HepG2 (cell line): ENCODE results near the gene ZNF223. TPM values are rescaled to one million over a fixed set of nuclear protein-coding genes. Genes with fewer than 3 reads are reported as not detected.

Experiments
- ARID4A ChIP-seq: sonication (generic); formaldehyde crosslinking; IDR thresholded peaks from 2 replicates; pipeline ENCODE4 v1.5.0; 2020; ENCODE audit warnings: mild to moderate bottlenecking, missing genetic modification reagents, borderline replicate concordance
- BHLHE40 ChIP-seq: IDR thresholded peaks from 2 replicates; pipeline ENCODE4 v1.6.1; 2011; ENCODE audit warnings: low read length, improper control_type of control experiment
- BORCS8-MEF2B ChIP-seq: sonication (generic); formaldehyde crosslinking; IDR thresholded peaks from 2 replicates; pipeline ENCODE4 v1.8.0; 2022; ENCODE audit warnings: mild to moderate bottlenecking, missing genetic modification reagents
- EHMT2 ChIP-seq: fragments of 200-600 bp; sonication (generic); IDR thresholded peaks from 2 replicates; pipeline ENCODE4 v1.7.0; 2017; ENCODE audit warnings: antibody characterized with exemption, low read depth, low read length, borderline replicate concordance
- FOXA1 ChIP-seq, 2 experiments: fragments of 450-650 bp in 1 of 2; sonication (generic) in 1 of 2; formaldehyde crosslinking in 1 of 2; IDR thresholded peaks; 2 replicates each; pipeline versions ENCODE4 v1.4.0 to v1.6.1; 2016 to 2020; ENCODE audit warnings: missing genetic modification reagents in 1 of 2
- FOXJ3 ChIP-seq: sonication (generic); formaldehyde crosslinking; IDR thresholded peaks from 2 replicates; pipeline ENCODE4 v1.4.0; 2020; ENCODE audit warnings: missing genetic modification reagents, mild to moderate bottlenecking, borderline replicate concordance
- GATAD1 ChIP-seq: IDR thresholded peaks from 2 replicates; pipeline ENCODE4 v1.6.1; 2016; ENCODE audit warnings: missing genetic modification reagents, missing compliant biosample characterization
- HCFC1 ChIP-seq: fragments of 150-350 bp; IDR thresholded peaks from 2 replicates; pipeline ENCODE4 v1.6.1; 2014; ENCODE audit warnings: low read depth, low read length
- MAZ ChIP-seq, 2 experiments: sonication (generic) in 1 of 2; formaldehyde crosslinking in 1 of 2; IDR thresholded peaks; 2 replicates each; pipeline versions ENCODE4 v1.5.0 to v1.6.1; 2012 to 2020; ENCODE audit warnings: low read depth in 2 of 2, mild to moderate bottlenecking in 2 of 2, borderline replicate concordance in 1 of 2, improper control_type of control experiment in 1 of 2, low read length in 1 of 2, missing genetic modification reagents in 1 of 2, moderate library complexity in 1 of 2
- PHF21A ChIP-seq: sonication (generic); formaldehyde crosslinking; IDR thresholded peaks from 2 replicates; pipeline ENCODE4 v1.5.0; 2020; ENCODE audit warnings: mild to moderate bottlenecking, missing genetic modification reagents
- POLR2G ChIP-seq: fragments of 200-400 bp; formaldehyde crosslinking; IDR thresholded peaks from 2 replicates; pipeline ENCODE4 v1.6.1; 2018; ENCODE audit warnings: mild to moderate bottlenecking, low read depth, low read length, moderate library complexity
- REL ChIP-seq: sonication (generic); formaldehyde crosslinking; conservative IDR thresholded peaks from 2 replicates; pipeline ENCODE4 v1.8.0; 2022; ENCODE audit warnings: mild to moderate bottlenecking, missing genetic modification reagents, moderate library complexity
- REST ChIP-seq, 2 experiments: IDR thresholded peaks; 2 replicates each; pipeline ENCODE4 v1.6.1; 2011 to 2012; ENCODE audit warnings: low read length in 2 of 2, borderline replicate concordance in 1 of 2, low read depth in 1 of 2, mild to moderate bottlenecking in 1 of 2, moderate library complexity in 1 of 2
- SRF ChIP-seq: IDR thresholded peaks from 2 replicates; pipeline ENCODE4 v1.6.1; 2011; ENCODE audit warnings: mild to moderate bottlenecking, low read depth, low read length, moderate library complexity
- ZMYM4 ChIP-seq: sonication (generic); formaldehyde crosslinking; IDR thresholded peaks from 2 replicates; pipeline ENCODE4 v1.8.1; 2023; ENCODE audit warnings: mild to moderate bottlenecking, missing genetic modification reagents
- ZNF577 ChIP-seq: sonication (generic); formaldehyde crosslinking; IDR thresholded peaks from 2 replicates; pipeline ENCODE4 v1.4.0; 2020; ENCODE audit warnings: mild to moderate bottlenecking, low read depth, missing genetic modification reagents, borderline replicate concordance
- ZSCAN25 ChIP-seq: sonication (generic); formaldehyde crosslinking; IDR thresholded peaks from 2 replicates; pipeline ENCODE4 v1.8.0; 2022; ENCODE audit warnings: mild to moderate bottlenecking, missing genetic modification reagents
- polyA plus RNA-seq, 8 experiments: library from polyadenylated mRNA; depleted of rRNA in 3 of 8; stranded (reverse) in 7 of 8; unstranded in 1 of 8; fragments of >200 nt; fragmentation: Illumina TruSeq in 4 of 8; extraction: Trizol in 4 of 8; gene quantifications; 2 replicates each; pipeline versions ENCODE4 v1.2.1 to v1.2.3, GENCODE V29; 2011 to 2016; ENCODE audit warnings: low read depth in 4 of 8, missing spikeins in 1 of 8, mixed read lengths in 1 of 8; ENCODE audit not compliant: insufficient read depth in 1 of 8
- total RNA-seq, 5 experiments: library from RNA; depleted of rRNA; stranded (reverse); fragments of >200 nt; fragmentation: Illumina TruSeq; extraction: Trizol; gene quantifications; 2 replicates each; pipeline ENCODE4 v1.2.3, GENCODE V29; 2016; ENCODE audit warnings: low read depth in 1 of 5
- TF ChIP-seq, protein P1 (sequence below): sonication (generic); formaldehyde crosslinking; IDR thresholded peaks from 2 replicates; pipeline ENCODE4 v1.5.1; 2020; ENCODE audit warnings: missing genetic modification reagents, mild to moderate bottlenecking, borderline replicate concordance

The ZNF223 gene
- total and polyA plus RNA-seq, 2 of the 13 experiments (the other 11 are each of a cell fraction or from before 2014, with no cell fraction given): 2.0 to 4.8 TPM

DNA sequence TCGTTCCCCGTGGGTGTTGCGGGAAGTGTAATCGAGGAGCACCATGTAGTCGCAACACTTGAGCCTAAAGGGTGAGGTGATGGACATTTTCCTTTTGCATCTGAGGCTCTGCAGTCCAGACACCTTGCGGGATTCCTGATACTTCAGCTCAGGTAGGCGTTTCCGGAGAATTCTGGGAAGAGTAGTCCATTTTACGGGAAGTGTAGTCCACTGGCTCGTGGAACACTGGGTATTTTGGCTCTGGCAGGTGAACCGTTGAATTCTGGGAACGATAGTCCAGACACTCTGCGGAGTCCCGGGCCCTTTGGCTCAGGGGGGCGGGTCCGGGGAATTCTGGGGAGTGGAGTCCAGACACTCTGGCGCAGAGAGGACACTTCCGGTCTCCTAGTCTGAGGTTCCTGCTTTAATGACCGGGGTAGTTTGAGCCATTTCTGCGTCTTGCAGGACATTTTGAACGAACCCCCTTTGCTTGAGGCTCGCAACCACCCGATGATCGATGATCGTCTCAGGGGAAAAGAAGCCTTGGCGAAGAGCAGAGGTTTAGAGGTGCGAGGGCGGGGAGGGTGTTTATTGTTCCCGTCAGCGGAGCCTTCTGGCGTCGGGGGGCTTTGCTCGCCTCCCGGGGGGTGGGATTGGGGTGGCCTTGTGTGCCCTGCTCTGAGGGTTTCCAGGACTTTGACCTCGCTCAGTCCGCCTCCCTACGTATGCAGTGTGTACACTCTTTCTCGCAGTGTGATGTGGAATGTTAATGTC is at the start of gene ZNF223 (continued):
- peak; percentile 81 for TF ChIP-seq POLR2G
- TF ChIP-seq, protein P1, sequence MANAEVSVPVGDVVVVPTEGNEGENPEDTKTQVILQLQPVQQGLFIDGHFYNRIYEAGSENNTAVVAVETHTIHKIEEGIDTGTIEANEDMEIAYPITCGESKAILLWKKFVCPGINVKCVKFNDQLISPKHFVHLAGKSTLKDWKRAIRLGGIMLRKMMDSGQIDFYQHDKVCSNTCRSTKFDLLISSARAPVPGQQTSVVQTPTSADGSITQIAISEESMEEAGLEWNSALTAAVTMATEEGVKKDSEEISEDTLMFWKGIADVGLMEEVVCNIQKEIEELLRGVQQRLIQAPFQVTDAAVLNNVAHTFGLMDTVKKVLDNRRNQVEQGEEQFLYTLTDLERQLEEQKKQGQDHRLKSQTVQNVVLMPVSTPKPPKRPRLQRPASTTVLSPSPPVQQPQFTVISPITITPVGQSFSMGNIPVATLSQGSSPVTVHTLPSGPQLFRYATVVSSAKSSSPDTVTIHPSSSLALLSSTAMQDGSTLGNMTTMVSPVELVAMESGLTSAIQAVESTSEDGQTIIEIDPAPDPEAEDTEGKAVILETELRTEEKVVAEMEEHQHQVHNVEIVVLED (CRISPR knock-in tag): peak; percentile 83; the same call in 1 of the 2 replicates
- TF ChIP-seq BORCS8-MEF2B (CRISPR knock-in tag): no peak
- no peak for TF ChIP-seq REST (IDR thresholded peaks at IDR 0.05; ENCODE audit: borderline replicate concordance in 1 of 2, low read depth in 1 of 2, low read length in 2 of 2)
- TF ChIP-seq ARID4A (CRISPR knock-in tag): peak; percentile 87; the same call in 1 of the 2 replicates
- no peak for TF ChIP-seq REL (CRISPR knock-in tag)
- TF ChIP-seq FOXJ3 (CRISPR knock-in tag): peak; percentile 26; the same call in 1 of the 2 replicates
- peak; percentile 61; the same call in 1 of the 2 replicates for TF ChIP-seq MAZ (IDR thresholded peaks at IDR 0.05; ENCODE audit: borderline replicate concordance, low read depth, low read length)
- TF ChIP-seq MAZ (CRISPR knock-in tag; IDR thresholded peaks at IDR 0.05; ENCODE audit: low read depth): no peak; the same call in 1 of the 2 replicates
- TF ChIP-seq HCFC1: peak; percentile 93
- no peak for TF ChIP-seq BHLHE40
- no peak for TF ChIP-seq ZNF577 (CRISPR knock-in tag)
- TF ChIP-seq FOXA1 (IDR thresholded peaks at IDR 0.05): no peak
- peak; percentile 32; the same call in 1 of the 2 replicates for TF ChIP-seq FOXA1 (CRISPR knock-in tag; IDR thresholded peaks at IDR 0.05)
- 0 out of 2 replicates have a peak, but pooled peaks have one; percentile 7 for TF ChIP-seq SRF
- peak; percentile 84; the same call in 1 of the 2 replicates for TF ChIP-seq GATAD1 (CRISPR knock-in tag)
- TF ChIP-seq ZMYM4 (CRISPR knock-in tag): peak; percentile 41; the same call in 1 of the 2 replicates
- TF ChIP-seq ZSCAN25 (CRISPR knock-in tag): peak; percentile 59; the same call in 1 of the 2 replicates
- peak; percentile 75; the same call in 1 of the 2 replicates for TF ChIP-seq PHF21A (CRISPR knock-in tag)
- TF ChIP-seq EHMT2: 0 out of 2 replicates have a peak, but pooled peaks have one; percentile 50
